WTC11 (cell line): ENCODE measurements around the gene PPP1R16B. TPM values are rescaled to one million over a fixed set of nuclear protein-coding genes. Genes with fewer than 3 reads are reported as not detected.

ENCODE experiments used
- ATAC-seq: fragments of 200-7000 bp; cut with Tn5 transposase; 2 replicates; pipeline ENCODE4 v1.10.0; 2021; ENCODE audit warnings: mild to moderate bottlenecking, moderate library complexity
- CTCF ChIA-PET: fragments of 300-600 bp; sonication (Branson Sonifier 250); formaldehyde crosslinking; loops from one replicate; lab custom pipeline; 2021; ENCODE audit warnings: antibody characterized with exemption; lab: Charles Lee
- POLR2A ChIA-PET: fragments of 350-600 bp; sonication (Branson Sonifier 250); formaldehyde crosslinking; loops from one replicate; lab custom pipeline; 2021; ENCODE audit warnings: antibody characterized with exemption; lab: Charles Lee
- DNase-seq: peaks from one replicate; pipeline ENCODE4 v3.0.0; 2021; ENCODE audit warnings: low spot score
- H3K27ac Mint-ChIP-seq: 2 replicates; pipeline ENCODE4 v1.8.0; 2021; ENCODE audit warnings: mixed read lengths
- H3K27me3 Mint-ChIP-seq: 2 replicates; pipeline ENCODE4 v1.8.0; 2021; ENCODE audit warnings: low read depth, mild to moderate bottlenecking, moderate library complexity, mixed read lengths
- H3K36me3 Mint-ChIP-seq: 2 replicates; pipeline ENCODE4 v1.8.0; 2021; ENCODE audit warnings: mixed read lengths
- H3K4me1 Mint-ChIP-seq: 2 replicates; pipeline ENCODE4 v1.8.0; 2022; ENCODE audit warnings: mixed read lengths
- H3K4me3 Mint-ChIP-seq: 2 replicates; pipeline ENCODE4 v1.8.0; 2021; ENCODE audit warnings: mild to moderate bottlenecking, moderate library complexity, mixed read lengths
- H3K9me3 Mint-ChIP-seq: 2 replicates; pipeline ENCODE4 v1.8.0; 2021; ENCODE audit warnings: mixed read lengths
- AFF4 ChIP-seq: sonication (generic); formaldehyde crosslinking; IDR thresholded peaks from 2 replicates; pipeline ENCODE4 v1.8.1; 2023; ENCODE audit warnings: mild to moderate bottlenecking, missing genetic modification reagents, borderline replicate concordance
- ATF6 ChIP-seq: sonication (generic); formaldehyde crosslinking; IDR thresholded peaks from 2 replicates; pipeline ENCODE4 v1.8.1; 2023; ENCODE audit warnings: mild to moderate bottlenecking, missing genetic modification reagents
- CDX4 ChIP-seq: fragments of 250-450 bp; sonication (Bioruptor Pico); IDR thresholded peaks from 2 replicates; pipeline ENCODE4 v1.9.0; 2021; ENCODE audit warnings: moderate library complexity, mild to moderate bottlenecking, inconsistent platforms, borderline replicate concordance
- FOXK1 ChIP-seq: sonication (generic); formaldehyde crosslinking; IDR thresholded peaks from 2 replicates; pipeline ENCODE4 v1.8.0; 2022; ENCODE audit warnings: mild to moderate bottlenecking, moderate library complexity, missing genetic modification reagents
- HMGXB4 ChIP-seq: sonication (generic); formaldehyde crosslinking; IDR thresholded peaks from 2 replicates; pipeline ENCODE4 v1.8.1; 2023; ENCODE audit warnings: mild to moderate bottlenecking, moderate library complexity, missing genetic modification reagents
- MLX ChIP-seq: sonication (generic); formaldehyde crosslinking; IDR thresholded peaks from 2 replicates; pipeline ENCODE4 v1.8.1; 2023; ENCODE audit warnings: mild to moderate bottlenecking, missing genetic modification reagents, moderate library complexity
- NFATC4 ChIP-seq: fragments of 250-450 bp; sonication (Bioruptor Pico); IDR thresholded peaks from 2 replicates; pipeline ENCODE4 v1.9.0; 2021; ENCODE audit warnings: mild to moderate bottlenecking
- NFE2L1 ChIP-seq: sonication (generic); formaldehyde crosslinking; IDR thresholded peaks from 2 replicates; pipeline ENCODE4 v1.8.1; 2023; ENCODE audit warnings: missing genetic modification reagents
- NR2C2 ChIP-seq: sonication (generic); formaldehyde crosslinking; IDR thresholded peaks from 2 replicates; pipeline ENCODE4 v1.8.0; 2022; ENCODE audit warnings: mild to moderate bottlenecking, missing genetic modification reagents
- SMAD4 ChIP-seq: sonication (generic); formaldehyde crosslinking; IDR thresholded peaks from 2 replicates; pipeline ENCODE4 v1.8.0; 2022; ENCODE audit warnings: mild to moderate bottlenecking, missing genetic modification reagents
- TEAD1 ChIP-seq: sonication (generic); formaldehyde crosslinking; IDR thresholded peaks from 2 replicates; pipeline ENCODE4 v1.8.0; 2022; ENCODE audit warnings: mild to moderate bottlenecking, missing genetic modification reagents
- ZMAT4 ChIP-seq: fragments of 250-450 bp; sonication (Bioruptor Pico); IDR thresholded peaks from 2 replicates; pipeline ENCODE4 v1.9.0; 2021; ENCODE audit warnings: mild to moderate bottlenecking
- ZNF121 ChIP-seq: sonication (generic); formaldehyde crosslinking; IDR thresholded peaks from 2 replicates; pipeline ENCODE4 v1.8.0; 2023; ENCODE audit warnings: missing genetic modification reagents
- ZNF396 ChIP-seq: fragments of 250-450 bp; sonication (Bioruptor Pico); IDR thresholded peaks from 2 replicates; pipeline ENCODE4 v1.8.0; 2021; ENCODE audit warnings: mild to moderate bottlenecking, moderate library complexity, borderline replicate concordance
- ZNF512 ChIP-seq: sonication (generic); formaldehyde crosslinking; IDR thresholded peaks from 2 replicates; pipeline ENCODE4 v1.8.1; 2022; ENCODE audit warnings: missing genetic modification reagents, borderline replicate concordance
- total RNA-seq: library from RNA; stranded (reverse); gene quantifications from 3 replicates; pipeline ENCODE4 v1.2.3, GENCODE V29; 2021

PPP1R16B gene
- total RNA-seq, 1 experiment from 2014 or later = 12.0 TPM

GRCh38 chr20:38764567-38765318 is 40.8 kb upstream of the PPP1R16B start:
- H3K4me3 Mint-ChIP-seq = no peak overlapping the region
- peaks cover 9% of the 10 kb centered on the region; the same call in 1 of the 2 replicates for H3K4me1 Mint-ChIP-seq
- peak overlapping the region; percentile 63; the same call in 1 of the 2 replicates for H3K27ac Mint-ChIP-seq
- ATAC-seq = no peak
- no peaks in the 10 kb centered on the region for H3K27me3 Mint-ChIP-seq
- ChIA-PET POLR2A (no interaction called here), CTCF (interaction anchor here (1.1 to 2.4 kb wide), 2 partner anchors 34 to 39 kb away, joined by 4 to 7 read pairs; no protein-coding TSS in a partner anchor)
- peaks cover 48% of the 10 kb centered on the region for H3K36me3 Mint-ChIP-seq
- no peak for DNase-seq
- no peak for TF ChIP-seq SMAD4 (CRISPR knock-in tag)
- no peak for TF ChIP-seq CDX4
- no peak for TF ChIP-seq HMGXB4 (CRISPR knock-in tag)
- TF ChIP-seq ZNF512 = no peak
- no peak for TF ChIP-seq ZMAT4 (CRISPR knock-in tag)
- TF ChIP-seq ZNF121 (CRISPR knock-in tag) = no peak
- no peak for TF ChIP-seq TEAD1 (CRISPR knock-in tag)
- H3K9me3 Mint-ChIP-seq = no peaks in the 10 kb centered on the region

GRCh38 chr20:38766071-38766470 is 39.4 kb upstream of the PPP1R16B start:
- Mint-ChIP-seq H3K9me3 (no peaks in the 10 kb centered on the region), H3K4me3 (no peak overlapping the region), H3K36me3 (peaks cover 36% of the 10 kb centered on the region), H3K27ac (peak overlapping the region; percentile 29), H3K4me1 (peaks cover 9% of the 10 kb centered on the region; the same call in 1 of the 2 replicates), H3K27me3 (no peaks in the 10 kb centered on the region)
- ChIA-PET POLR2A (no interaction called here), CTCF (interaction anchor here (0.9 to 2.4 kb wide), 3 partner anchors 24 to 107 kb away, joined by 3 to 7 read pairs (median 6); no protein-coding TSS in a partner anchor)
- ATAC-seq = no peak
- DNase-seq = no peak
- TF ChIP-seq ATF6 (CRISPR knock-in tag) = no peak
- TF ChIP-seq SMAD4 (CRISPR knock-in tag) = no peak
- no peak for TF ChIP-seq ZNF512

GRCh38 chr20:38769376-38770295 is 35.9 kb upstream of the PPP1R16B start:
- Mint-ChIP-seq H3K27me3 (no peaks in the 10 kb centered on the region), H3K27ac (no peak overlapping the region), H3K9me3 (peaks cover 16% of the 10 kb centered on the region), H3K4me3 (no peak overlapping the region), H3K36me3 (peaks cover 56% of the 10 kb centered on the region), H3K4me1 (peaks cover 9% of the 10 kb centered on the region; the same call in 1 of the 2 replicates)
- ChIA-PET POLR2A (interaction anchor here (0.6 kb wide), 1 partner anchor 71 kb away, joined by 3 read pairs; no protein-coding TSS in a partner anchor), CTCF (interaction anchor here (1.2 to 1.5 kb wide), 3 partner anchors 20 to 41 kb away, joined by 3 to 5 read pairs (median 4); no protein-coding TSS in a partner anchor)
- DNase-seq (no peak), ATAC-seq (no peak)
- no peak for TF ChIP-seq NFATC4 (CRISPR knock-in tag)
- no peak for TF ChIP-seq AFF4 (CRISPR knock-in tag)
- no peak for TF ChIP-seq NR2C2
- no peak for TF ChIP-seq NFE2L1 (CRISPR knock-in tag)
- no peak for TF ChIP-seq ZNF396 (CRISPR knock-in tag)
- no peak for TF ChIP-seq FOXK1 (CRISPR knock-in tag)
- no peak for TF ChIP-seq MLX (CRISPR knock-in tag)
